Measurements from ENCODE around the gene CNTNAP2.

CNTNAP2 gene

GRCh38 chr7:147578196-147578595 is 1461.6 kb downstream of the CNTNAP2 start:
- no peak overlapping the region for H3K4me3 ChIP-seq (ENCODE audit: low read depth, low read length)
- H3K36me3 ChIP-seq (ENCODE audit: control insufficient read depth in 2 of 2, insufficient read depth in 1 of 2, low read length in 2 of 2), result no peaks in the 10 kb centered on the region
- H3K27ac ChIP-seq (ENCODE audit: extremely low read depth, low read depth, low read length), result no peak overlapping the region
- H3K9me3 ChIP-seq (ENCODE audit: control insufficient read depth, insufficient read depth, low read depth, low read length), result no peaks in the 10 kb centered on the region
- TF ChIP-seq MZF1 (tag by site-specific recombination; IDR thresholded peaks at IDR 0.05; ENCODE audit: borderline replicate concordance) (no peak), ZNF785 (tag by site-specific recombination; IDR thresholded peaks at IDR 0.05) (no peak), ZNF529 (tag by site-specific recombination; IDR thresholded peaks at IDR 0.05; ENCODE audit: insufficient replicate concordance) (no peak)
- POLR2A ChIA-PET, result no interaction called here
- CTCF ChIA-PET, result no interaction called here
- no peaks in the 10 kb centered on the region for H3K4me1 ChIP-seq (ENCODE audit: control insufficient read depth, insufficient read depth, low read length)

- TF ChIP-seq SP2 (tag by site-specific recombination; IDR thresholded peaks at IDR 0.05) (no peak), SETDB1 (IDR thresholded peaks at IDR 0.05; ENCODE audit: insufficient read length, low read length) (no peak)
- H3K36me3 ChIP-seq (ENCODE audit: control insufficient read depth in 2 of 2, insufficient read depth in 1 of 2, low read length in 2 of 2), result no peaks in the 10 kb centered on the region
- H3K9me3 ChIP-seq (ENCODE audit: control insufficient read depth, insufficient read depth, low read depth, low read length), result no peaks in the 10 kb centered on the region
- no peak overlapping the region for H3K4me3 ChIP-seq (ENCODE audit: low read depth, low read length)
- ChIA-PET CTCF (no interaction called here), POLR2A (no interaction called here)
- no peak overlapping the region for H3K27ac ChIP-seq (ENCODE audit: extremely low read depth, low read depth, low read length)
- no peaks in the 10 kb centered on the region for H3K4me1 ChIP-seq (ENCODE audit: control insufficient read depth, insufficient read depth, low read length)
Observed at GRCh38 chr7:147579148-147579547, 1462.5 kb downstream of the CNTNAP2 start.

DNA sequence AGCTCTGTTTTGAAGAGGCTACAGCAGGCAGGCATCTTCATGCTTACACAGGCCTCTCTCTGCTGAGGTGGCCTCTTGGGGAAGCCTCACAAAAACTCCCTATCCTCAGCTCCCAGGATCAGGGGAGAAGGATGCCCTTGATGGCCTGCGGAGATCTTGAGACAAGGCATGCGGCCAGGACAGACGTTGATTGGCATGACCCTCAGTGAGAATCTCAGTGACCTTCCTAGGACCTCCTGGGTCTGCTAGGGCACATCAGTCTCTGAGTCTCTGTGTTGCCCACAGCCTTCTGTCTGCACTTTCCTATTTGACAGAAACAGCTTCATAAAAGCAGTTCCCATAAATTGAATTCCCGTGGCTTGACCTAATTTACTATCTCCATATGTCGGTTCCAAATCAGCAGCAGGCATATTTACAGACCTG is 1468.2 kb downstream of the CNTNAP2 start:
- POLR2A ChIA-PET, result no interaction called here
- Histone ChIP-seq H3K36me3 (ENCODE audit: control insufficient read depth in 2 of 2, insufficient read depth in 1 of 2, low read length in 2 of 2) (no peaks in the 10 kb centered on the region), H3K4me1 (ENCODE audit: control insufficient read depth, insufficient read depth, low read length) (no peaks in the 10 kb centered on the region), H3K27ac (ENCODE audit: extremely low read depth, low read depth, low read length) (no peak overlapping the region), H3K4me3 (ENCODE audit: low read depth, low read length) (no peak overlapping the region), H3K9me3 (ENCODE audit: control insufficient read depth, insufficient read depth, low read depth, low read length) (no peaks in the 10 kb centered on the region)
- CTCF ChIA-PET, result no interaction called here
- no peak for TF ChIP-seq ZNF596 (tag by site-specific recombination; IDR thresholded peaks at IDR 0.05)
- TF ChIP-seq BCL6B (tag by site-specific recombination; IDR thresholded peaks at IDR 0.05), result no peak
- TF ChIP-seq ZNF148 (tag by site-specific recombination; IDR thresholded peaks at IDR 0.05; ENCODE audit: borderline replicate concordance), result no peak
- TF ChIP-seq ZNF704 (tag by site-specific recombination; IDR thresholded peaks at IDR 0.05), result no peak
- no peak for TF ChIP-seq HOXD13 (CRISPR knock-in tag; IDR thresholded peaks at IDR 0.05; ENCODE audit: borderline replicate concordance)
- TF ChIP-seq SCRT1 (tag by site-specific recombination; IDR thresholded peaks at IDR 0.05; ENCODE audit: borderline replicate concordance), result no peak
- TF ChIP-seq ZNF837 (tag by site-specific recombination; IDR thresholded peaks at IDR 0.05), result no peak
- no peak for TF ChIP-seq ZNF610 (tag by site-specific recombination; IDR thresholded peaks at IDR 0.05; ENCODE audit: borderline replicate concordance)
- TF ChIP-seq ZNF501 (tag by site-specific recombination; IDR thresholded peaks at IDR 0.05), result no peak
- TF ChIP-seq ZNF549 (tag by site-specific recombination; IDR thresholded peaks at IDR 0.05), result no peak
- TF ChIP-seq RBAK (tag by site-specific recombination; IDR thresholded peaks at IDR 0.05), result no peak
- TF ChIP-seq, protein P1, sequence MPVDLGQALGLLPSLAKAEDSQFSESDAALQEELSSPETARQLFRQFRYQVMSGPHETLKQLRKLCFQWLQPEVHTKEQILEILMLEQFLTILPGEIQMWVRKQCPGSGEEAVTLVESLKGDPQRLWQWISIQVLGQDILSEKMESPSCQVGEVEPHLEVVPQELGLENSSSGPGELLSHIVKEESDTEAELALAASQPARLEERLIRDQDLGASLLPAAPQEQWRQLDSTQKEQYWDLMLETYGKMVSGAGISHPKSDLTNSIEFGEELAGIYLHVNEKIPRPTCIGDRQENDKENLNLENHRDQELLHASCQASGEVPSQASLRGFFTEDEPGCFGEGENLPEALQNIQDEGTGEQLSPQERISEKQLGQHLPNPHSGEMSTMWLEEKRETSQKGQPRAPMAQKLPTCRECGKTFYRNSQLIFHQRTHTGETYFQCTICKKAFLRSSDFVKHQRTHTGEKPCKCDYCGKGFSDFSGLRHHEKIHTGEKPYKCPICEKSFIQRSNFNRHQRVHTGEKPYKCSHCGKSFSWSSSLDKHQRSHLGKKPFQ (tag by site-specific recombination; IDR thresholded peaks at IDR 0.05), result no peak
- TF ChIP-seq, protein P2, sequence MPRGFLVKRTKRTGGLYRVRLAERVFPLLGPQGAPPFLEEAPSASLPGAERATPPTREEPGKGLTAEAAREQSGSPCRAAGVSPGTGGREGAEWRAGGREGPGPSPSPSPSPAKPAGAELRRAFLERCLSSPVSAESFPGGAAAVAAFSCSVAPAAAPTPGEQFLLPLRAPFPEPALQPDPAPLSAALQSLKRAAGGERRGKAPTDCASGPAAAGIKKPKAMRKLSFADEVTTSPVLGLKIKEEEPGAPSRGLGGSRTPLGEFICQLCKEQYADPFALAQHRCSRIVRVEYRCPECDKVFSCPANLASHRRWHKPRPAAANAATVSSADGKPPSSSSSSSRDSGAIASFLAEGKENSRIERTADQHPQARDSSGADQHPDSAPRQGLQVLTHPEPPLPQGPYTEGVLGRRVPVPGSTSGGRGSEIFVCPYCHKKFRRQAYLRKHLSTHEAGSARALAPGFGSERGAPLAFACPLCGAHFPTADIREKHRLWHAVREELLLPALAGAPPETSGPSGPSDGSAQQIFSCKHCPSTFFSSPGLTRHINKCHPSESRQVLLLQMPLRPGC (tag by site-specific recombination; IDR thresholded peaks at IDR 0.05), result no peak
- TF ChIP-seq ZNF626 (tag by site-specific recombination; IDR thresholded peaks at IDR 0.05), result no peak
- no peak for TF ChIP-seq REPIN1 (tag by site-specific recombination; IDR thresholded peaks at IDR 0.05; ENCODE audit: low read depth)
- no peak for TF ChIP-seq ZFP69B (tag by site-specific recombination; IDR thresholded peaks at IDR 0.05)
- TF ChIP-seq, protein P3, sequence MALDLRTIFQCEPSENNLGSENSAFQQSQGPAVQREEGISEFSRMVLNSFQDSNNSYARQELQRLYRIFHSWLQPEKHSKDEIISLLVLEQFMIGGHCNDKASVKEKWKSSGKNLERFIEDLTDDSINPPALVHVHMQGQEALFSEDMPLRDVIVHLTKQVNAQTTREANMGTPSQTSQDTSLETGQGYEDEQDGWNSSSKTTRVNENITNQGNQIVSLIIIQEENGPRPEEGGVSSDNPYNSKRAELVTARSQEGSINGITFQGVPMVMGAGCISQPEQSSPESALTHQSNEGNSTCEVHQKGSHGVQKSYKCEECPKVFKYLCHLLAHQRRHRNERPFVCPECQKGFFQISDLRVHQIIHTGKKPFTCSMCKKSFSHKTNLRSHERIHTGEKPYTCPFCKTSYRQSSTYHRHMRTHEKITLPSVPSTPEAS (tag by site-specific recombination; IDR thresholded peaks at IDR 0.05), result no peak
